H9 (cell line): Measurements from ENCODE around the gene CCBE1. TPM values are rescaled to one million over a fixed set of nuclear protein-coding genes. Genes with fewer than 3 reads are reported as not detected.

Source experiments
- DNase-seq: peaks from one replicate; pipeline ENCODE4 v3.0.0-alpha.2; 2017
- H2AFZ ChIP-seq: one replicate; pipeline ENCODE4 v1.6.1; 2013; ENCODE audit warnings: mild to moderate bottlenecking, low read length, control low read depth, moderate library complexity
- H2AK5ac ChIP-seq: 2 replicates; pipeline ENCODE4 v1.6.1; 2013; ENCODE audit warnings: low read length, control low read depth, mixed read lengths; ENCODE audit not compliant: insufficient read length
- H2BK120ac ChIP-seq: one replicate; pipeline ENCODE4 v1.6.1; 2013; ENCODE audit warnings: low read depth, mild to moderate bottlenecking, low read length, control low read depth, inconsistent platforms; ENCODE audit not compliant: poor library complexity, severe bottlenecking
- H2BK12ac ChIP-seq: 2 replicates; pipeline ENCODE4 v1.6.1; 2013; ENCODE audit warnings: low read length, control low read depth, mixed read lengths, low read depth; ENCODE audit not compliant: insufficient read length
- H2BK15ac ChIP-seq: 2 replicates; pipeline ENCODE4 v1.6.1; 2013; ENCODE audit warnings: low read depth, low read length, control low read depth
- H2BK20ac ChIP-seq: one replicate; pipeline ENCODE4 v1.6.1; 2013; ENCODE audit warnings: low read depth, mild to moderate bottlenecking, low read length, control low read depth, inconsistent platforms; ENCODE audit not compliant: poor library complexity, severe bottlenecking
- H2BK5ac ChIP-seq: 2 replicates; pipeline ENCODE4 v1.6.1; 2013; ENCODE audit warnings: low read length, control low read depth, mixed read lengths; ENCODE audit not compliant: insufficient read length
- H3K14ac ChIP-seq: 2 replicates; pipeline ENCODE4 v1.6.1; 2013; ENCODE audit warnings: low read length, control low read depth; ENCODE audit not compliant: insufficient read depth
- H3K18ac ChIP-seq: 2 replicates; pipeline ENCODE4 v1.6.1; 2013; ENCODE audit warnings: low read depth, mild to moderate bottlenecking, mixed read lengths, low read length, control low read depth; ENCODE audit not compliant: insufficient read length
- H3K23ac ChIP-seq: 2 replicates; pipeline ENCODE4 v1.6.1; 2013; ENCODE audit warnings: low read length, control low read depth, mixed read lengths, low read depth; ENCODE audit not compliant: insufficient read length
- H3K23me2 ChIP-seq: 2 replicates; pipeline ENCODE4 v1.6.1; 2013; ENCODE audit warnings: low read depth, mild to moderate bottlenecking, mixed read lengths, low read length, control low read depth; ENCODE audit not compliant: insufficient read length, poor library complexity, severe bottlenecking
- H3K27ac ChIP-seq: 2 replicates; pipeline ENCODE4 v1.5.1; 2013; ENCODE audit warnings: low read length, control low read depth, mixed read lengths, low read depth; ENCODE audit not compliant: insufficient read length
- H3K27me3 ChIP-seq: 2 replicates; pipeline ENCODE4 v1.6.1; 2013; ENCODE audit warnings: low read length, control low read depth, inconsistent platforms; ENCODE audit not compliant: insufficient read depth
- H3K4ac ChIP-seq: 2 replicates; pipeline ENCODE4 v1.6.1; 2013; ENCODE audit warnings: low read depth, mild to moderate bottlenecking, control low read depth, inconsistent platforms, low read length, moderate library complexity
- H3K4me1 ChIP-seq: 2 replicates; pipeline ENCODE4 v1.6.1; 2013; ENCODE audit warnings: low read length, control low read depth, inconsistent platforms; ENCODE audit not compliant: insufficient read depth
- H3K4me2 ChIP-seq: 2 replicates; pipeline ENCODE4 v1.6.1; 2013; ENCODE audit warnings: low read length, control low read depth, mixed read lengths; ENCODE audit not compliant: insufficient read length, insufficient read depth
- H3K56ac ChIP-seq: 2 replicates; pipeline ENCODE4 v1.6.1; 2013; ENCODE audit warnings: low read depth, mild to moderate bottlenecking, mixed read lengths, low read length, control low read depth; ENCODE audit not compliant: insufficient read length
- H3K79me1 ChIP-seq: 2 replicates; pipeline ENCODE4 v1.6.1; 2013; ENCODE audit warnings: low read depth, mild to moderate bottlenecking, moderate library complexity, low read length, control low read depth, inconsistent platforms; ENCODE audit not compliant: insufficient read depth, poor library complexity, severe bottlenecking
- H3K79me2 ChIP-seq: 2 replicates; pipeline ENCODE4 v1.6.1; 2013; ENCODE audit warnings: low read length, control low read depth, inconsistent platforms; ENCODE audit not compliant: insufficient read depth
- H3K9ac ChIP-seq: 2 replicates; pipeline ENCODE4 v1.6.1; 2013; ENCODE audit warnings: low read length, control low read depth, mixed read lengths; ENCODE audit not compliant: insufficient read length; ENCODE audit errors: extremely low read depth
- H3K9me3 ChIP-seq: one replicate; pipeline ENCODE4 v1.6.1; 2013; ENCODE audit warnings: low read depth, low read length, inconsistent platforms; ENCODE audit not compliant: control insufficient read depth
- H3T11ph ChIP-seq: one replicate; pipeline ENCODE4 v1.6.1; 2013; ENCODE audit warnings: mild to moderate bottlenecking, low read length, control low read depth, inconsistent platforms
- H4K20me1 ChIP-seq: one replicate; pipeline ENCODE4 v1.6.1; 2013; ENCODE audit not compliant: control insufficient read depth, insufficient read length, insufficient read depth
- H4K5ac ChIP-seq: 2 replicates; pipeline ENCODE4 v1.6.1; 2013; ENCODE audit warnings: low read depth, mild to moderate bottlenecking, mixed read lengths, low read length, control low read depth; ENCODE audit not compliant: insufficient read length
- H4K8ac ChIP-seq: replicated peaks from 2 replicates; pipeline ENCODE4 v1.6.1; 2013; ENCODE audit warnings: low read length, control low read depth, mixed read lengths, low read depth; ENCODE audit not compliant: insufficient read length
- H4K91ac ChIP-seq: 2 replicates; pipeline ENCODE4 v1.6.1; 2013; ENCODE audit warnings: low read depth, mild to moderate bottlenecking, moderate library complexity, mixed read lengths, low read length, control low read depth; ENCODE audit not compliant: insufficient read length
- H3K27ac Mint-ChIP-seq, 3 experiments: 2 replicates in 2 of 3; 3 replicates in 1 of 3; pipeline ENCODE4 v1.8.0; 2020 to 2021; ENCODE audit warnings: mixed read lengths in 3 of 3, mild to moderate bottlenecking in 1 of 3, moderate library complexity in 1 of 3
- H3K27me3 Mint-ChIP-seq: 2 replicates; pipeline ENCODE4 v1.8.0; 2021; ENCODE audit warnings: low read depth, mild to moderate bottlenecking, moderate library complexity, mixed read lengths
- H3K36me3 Mint-ChIP-seq, 3 experiments: 2 replicates in 2 of 3; 3 replicates in 1 of 3; pipeline ENCODE4 v1.8.0; 2020 to 2021; ENCODE audit warnings: low read depth in 3 of 3, mixed read lengths in 3 of 3; ENCODE audit not compliant: insufficient read depth in 1 of 3
- H3K4me1 Mint-ChIP-seq, 2 experiments: 2 replicates each; pipeline ENCODE4 v1.8.0; 2020; ENCODE audit warnings: mixed read lengths in 2 of 2
- H3K4me3 Mint-ChIP-seq, 2 experiments: 2 replicates in 1 of 2; 3 replicates in 1 of 2; pipeline ENCODE4 v1.8.0; 2020 to 2021; ENCODE audit warnings: mild to moderate bottlenecking in 2 of 2, mixed read lengths in 2 of 2, moderate library complexity in 1 of 2
- H3K9me3 Mint-ChIP-seq, 2 experiments: 2 replicates in 1 of 2; 3 replicates in 1 of 2; pipeline ENCODE4 v1.8.0; 2020; ENCODE audit warnings: mild to moderate bottlenecking in 2 of 2, mixed read lengths in 2 of 2, moderate library complexity in 1 of 2
- WGBS: extraction: QIAGEN DNeasy Blood & Tissue Kit; methylation state at CpG from one replicate; pipeline ENCODE4 v1.1.7; 2013; ENCODE audit warnings: missing lambda C conversion rate, low lambda C conversion rate, mixed read lengths; ENCODE audit not compliant: insufficient read length; ENCODE audit errors: extremely low coverage; 5-methylcytosine and 5-hydroxymethylcytosine counted together
- total RNA-seq: library from RNA; stranded (reverse); gene quantifications from 2 replicates; pipeline ENCODE4 v1.2.1, GENCODE V29; 2021
- TF ChIP-seq, protein P1 (sequence below): fragments of 200-600 bp; sonication (generic); conservative IDR thresholded peaks from 3 replicates; pipeline ENCODE4 v1.8.0; 2021; ENCODE audit warnings: antibody characterized with exemption, mild to moderate bottlenecking

CCBE1 gene
- total RNA-seq, 1 experiment from 2014 or later = 0.39 TPM

DNA sequence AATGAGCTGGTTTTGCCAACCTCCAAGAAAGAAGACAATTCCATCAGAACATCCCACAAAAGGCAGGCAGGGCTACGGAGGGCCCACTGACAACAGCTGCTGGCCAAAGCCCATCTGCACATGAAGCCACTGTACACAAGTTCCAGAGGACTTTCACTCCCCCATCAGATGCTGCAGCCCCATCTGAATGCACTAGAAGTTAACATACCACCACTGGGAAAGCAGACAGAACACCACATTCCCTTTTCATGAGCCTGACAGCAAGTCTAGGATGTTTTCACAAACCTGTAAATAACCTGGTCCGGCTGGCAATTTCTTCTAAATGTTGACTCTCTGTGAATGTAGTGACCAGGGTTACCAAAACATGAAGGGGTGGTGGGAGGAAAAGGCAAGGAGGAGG is 41.5 kb downstream of the CCBE1 start:
- Mint-ChIP-seq H3K4me3 (no peak overlapping the region), H3K9me3 (no peaks in the 10 kb centered on the region), H3K27ac (peak overlapping the region in 1 of 3 experiments; percentile 82; a peak in 1 of 7 replicates), H3K36me3 (no peaks in the 10 kb centered on the region), H3K4me1 (peaks cover 4 to 9% of the 10 kb centered on the region in 2 experiments), H3K27me3 (peaks cover under 1% of the 10 kb centered on the region)
- Histone ChIP-seq H3K79me1 (no peaks in the 10 kb centered on the region), H4K5ac (no peak overlapping the region), H2BK120ac (no peak overlapping the region), H3K79me2 (no peaks in the 10 kb centered on the region), H3T11ph (no peak overlapping the region), H3K23ac (no peak overlapping the region), H2AFZ (no peak overlapping the region), H4K8ac (no peak overlapping the region), H2BK12ac (no peak overlapping the region), H4K91ac (no peak overlapping the region), H3K27me3 (no peaks in the 10 kb centered on the region), H3K56ac (no peak overlapping the region), H3K18ac (no peak overlapping the region), H3K4ac (no peak overlapping the region), H2AK5ac (no peak overlapping the region), H3K23me2 (no peaks in the 10 kb centered on the region), H3K14ac (no peak overlapping the region), H2BK5ac (no peak overlapping the region), H3K9ac (no peak overlapping the region), H2BK15ac (no peak overlapping the region), H3K27ac (no peak overlapping the region), H2BK20ac (no peak overlapping the region), H3K4me2 (no peak overlapping the region), H3K9me3 (no peaks in the 10 kb centered on the region), H3K4me1 (no peaks in the 10 kb centered on the region), H4K20me1 (no peaks in the 10 kb centered on the region)
- DNase-seq = no peak
- WGBS = no CpG with 5 or more reads among the region's 2 CpGs
- TF ChIP-seq, protein P1, sequence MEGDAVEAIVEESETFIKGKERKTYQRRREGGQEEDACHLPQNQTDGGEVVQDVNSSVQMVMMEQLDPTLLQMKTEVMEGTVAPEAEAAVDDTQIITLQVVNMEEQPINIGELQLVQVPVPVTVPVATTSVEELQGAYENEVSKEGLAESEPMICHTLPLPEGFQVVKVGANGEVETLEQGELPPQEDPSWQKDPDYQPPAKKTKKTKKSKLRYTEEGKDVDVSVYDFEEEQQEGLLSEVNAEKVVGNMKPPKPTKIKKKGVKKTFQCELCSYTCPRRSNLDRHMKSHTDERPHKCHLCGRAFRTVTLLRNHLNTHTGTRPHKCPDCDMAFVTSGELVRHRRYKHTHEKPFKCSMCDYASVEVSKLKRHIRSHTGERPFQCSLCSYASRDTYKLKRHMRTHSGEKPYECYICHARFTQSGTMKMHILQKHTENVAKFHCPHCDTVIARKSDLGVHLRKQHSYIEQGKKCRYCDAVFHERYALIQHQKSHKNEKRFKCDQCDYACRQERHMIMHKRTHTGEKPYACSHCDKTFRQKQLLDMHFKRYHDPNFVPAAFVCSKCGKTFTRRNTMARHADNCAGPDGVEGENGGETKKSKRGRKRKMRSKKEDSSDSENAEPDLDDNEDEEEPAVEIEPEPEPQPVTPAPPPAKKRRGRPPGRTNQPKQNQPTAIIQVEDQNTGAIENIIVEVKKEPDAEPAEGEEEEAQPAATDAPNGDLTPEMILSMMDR = no peak
